ENCODE results near the gene KCNJ3.

Gene KCNJ3

GRCh38 chr2:154699575-154699930 lies 1.1 kb downstream of the KCNJ3 start:
- TF ChIP-seq REST (IDR thresholded peaks at IDR 0.05; ENCODE audit: insufficient read depth in 1 of 2, low read depth in 2 of 2, low read length in 2 of 2) (no peak), FOXP2 (optimal IDR thresholded peaks at IDR 0.05; ENCODE audit: borderline replicate concordance, extremely low read depth, extremely low read length, insufficient read depth) (no peak), SIN3A (IDR thresholded peaks at IDR 0.05; ENCODE audit: borderline replicate concordance, insufficient read depth, low read length) (no peak), TAF1 (IDR thresholded peaks at IDR 0.05; ENCODE audit: borderline replicate concordance, insufficient read depth, low read length) (no peak), POLR2AphosphoS5 (IDR thresholded peaks at IDR 0.05; ENCODE audit: low read depth, low read length) (no peak)

GRCh38 chr2:154700136-154700535 lies 1.6 kb downstream of the KCNJ3 start:
- no peak for TF ChIP-seq SIN3A (IDR thresholded peaks at IDR 0.05; ENCODE audit: borderline replicate concordance, insufficient read depth, low read length)
- TF ChIP-seq REST (IDR thresholded peaks at IDR 0.05; ENCODE audit: insufficient read depth in 1 of 2, low read depth in 2 of 2, low read length in 2 of 2), result no peak
- TF ChIP-seq FOXP2 (optimal IDR thresholded peaks at IDR 0.05; ENCODE audit: borderline replicate concordance, extremely low read depth, extremely low read length, insufficient read depth), result no peak
- TF ChIP-seq TAF1 (IDR thresholded peaks at IDR 0.05; ENCODE audit: borderline replicate concordance, insufficient read depth, low read length), result no peak
- TF ChIP-seq POLR2AphosphoS5 (IDR thresholded peaks at IDR 0.05; ENCODE audit: low read depth, low read length), result no peak

GRCh38 chr2:154704991-154705390 lies 6.5 kb downstream of the KCNJ3 start:
- no peak for TF ChIP-seq REST (IDR thresholded peaks at IDR 0.05; ENCODE audit: insufficient read depth in 1 of 2, low read depth in 2 of 2, low read length in 2 of 2)
- no peak for TF ChIP-seq SIN3A (IDR thresholded peaks at IDR 0.05; ENCODE audit: borderline replicate concordance, insufficient read depth, low read length)
- TF ChIP-seq POLR2AphosphoS5 (IDR thresholded peaks at IDR 0.05; ENCODE audit: low read depth, low read length), result no peak
- TF ChIP-seq TAF1 (IDR thresholded peaks at IDR 0.05; ENCODE audit: borderline replicate concordance, insufficient read depth, low read length), result no peak

- no peak for TF ChIP-seq SIN3A (IDR thresholded peaks at IDR 0.05; ENCODE audit: borderline replicate concordance, insufficient read depth, low read length)
- no peak for TF ChIP-seq FOXP2 (optimal IDR thresholded peaks at IDR 0.05; ENCODE audit: borderline replicate concordance, extremely low read depth, extremely low read length, insufficient read depth)
- TF ChIP-seq TAF1 (IDR thresholded peaks at IDR 0.05; ENCODE audit: borderline replicate concordance, insufficient read depth, low read length), result no peak
These were observed 8.2 kb downstream of the KCNJ3 start for GRCh38 chr2:154706660-154707059.

GRCh38 chr2:154707994-154708575 lies 9.6 kb downstream of the KCNJ3 start:
- TF ChIP-seq SIN3A (IDR thresholded peaks at IDR 0.05; ENCODE audit: borderline replicate concordance, insufficient read depth, low read length) (no peak), REST (IDR thresholded peaks at IDR 0.05; ENCODE audit: insufficient read depth in 1 of 2, low read depth in 2 of 2, low read length in 2 of 2) (no peak), FOXP2 (optimal IDR thresholded peaks at IDR 0.05; ENCODE audit: borderline replicate concordance, extremely low read depth, extremely low read length, insufficient read depth) (no peak), TAF1 (IDR thresholded peaks at IDR 0.05; ENCODE audit: borderline replicate concordance, insufficient read depth, low read length) (no peak), POLR2AphosphoS5 (IDR thresholded peaks at IDR 0.05; ENCODE audit: low read depth, low read length) (no peak)
